Astrocyte (in vitro differentiated cells and primary cell): Measurements from ENCODE around the gene HSF4. TPM values are rescaled to one million over a fixed set of nuclear protein-coding genes. Genes with fewer than 3 reads are reported as not detected.
A peak's percentile ranks its signal among the peaks of the same experiment; 100 is the strongest.

Experiments
- DNase-seq: peaks from one replicate; pipeline ENCODE4 v3.0.0-alpha.2; 2010; ENCODE audit warnings: low read depth
- FAIRE-seq: peaks from 2 replicates; lab custom pipeline; 2011; peaks lifted over from hg19 to GRCh38; lab: Jason Lieb, UNC
- H2AFZ ChIP-seq: 2 replicates; pipeline ENCODE4 v1.6.0; 2012; ENCODE audit warnings: low read depth, low read length, inconsistent platforms
- H3K27ac ChIP-seq: 2 replicates; pipeline ENCODE4 v1.5.1; 2011; ENCODE audit warnings: low read depth, low read length, inconsistent platforms
- H3K27me3 ChIP-seq: 2 replicates; pipeline ENCODE4 v1.6.0; 2011; ENCODE audit warnings: low read length, inconsistent platforms; ENCODE audit not compliant: insufficient read depth
- H3K36me3 ChIP-seq: 2 replicates; pipeline ENCODE4 v1.5.1; 2011; ENCODE audit warnings: low read length, inconsistent platforms; ENCODE audit not compliant: insufficient read depth
- H3K4me1 ChIP-seq: 2 replicates; pipeline ENCODE4 v1.5.1; 2011; ENCODE audit warnings: low read length, inconsistent platforms; ENCODE audit not compliant: insufficient read depth
- H3K4me2 ChIP-seq: 2 replicates; pipeline ENCODE4 v1.6.0; 2012; ENCODE audit warnings: low read length, inconsistent platforms
- H3K4me3 ChIP-seq: 2 replicates; pipeline ENCODE4 v1.5.1; 2011; ENCODE audit warnings: low read depth, mild to moderate bottlenecking, low read length, inconsistent platforms; ENCODE audit not compliant: insufficient read depth
- H3K79me2 ChIP-seq: 2 replicates; pipeline ENCODE4 v1.6.0; 2012; ENCODE audit warnings: mild to moderate bottlenecking, low read length, inconsistent platforms; ENCODE audit not compliant: insufficient read depth
- H3K9ac ChIP-seq: 2 replicates; pipeline ENCODE4 v1.6.0; 2012; ENCODE audit warnings: mild to moderate bottlenecking, low read length, inconsistent platforms
- H3K9me3 ChIP-seq: 2 replicates; pipeline ENCODE4 v1.5.1; 2012; ENCODE audit warnings: low read depth, mild to moderate bottlenecking, low read length, inconsistent platforms; ENCODE audit not compliant: insufficient read depth
- H4K20me1 ChIP-seq: 2 replicates; pipeline ENCODE4 v1.6.0; 2012; ENCODE audit warnings: low read length, inconsistent platforms; ENCODE audit not compliant: insufficient read depth
- H3K27ac Mint-ChIP-seq: one replicate; pipeline ENCODE4 v1.8.0; 2021; ENCODE audit warnings: mild to moderate bottlenecking, mixed read lengths; ENCODE audit not compliant: unreplicated experiment
- H3K27me3 Mint-ChIP-seq: one replicate; pipeline ENCODE4 v1.8.0; 2021; ENCODE audit warnings: low read depth, mixed read lengths; ENCODE audit not compliant: unreplicated experiment
- H3K36me3 Mint-ChIP-seq: one replicate; pipeline ENCODE4 v1.8.0; 2021; ENCODE audit warnings: low read depth, mixed read lengths; ENCODE audit not compliant: unreplicated experiment
- H3K4me1 Mint-ChIP-seq: one replicate; pipeline ENCODE4 v1.8.0; 2021; ENCODE audit warnings: low read depth, mixed read lengths; ENCODE audit not compliant: unreplicated experiment
- H3K4me3 Mint-ChIP-seq: one replicate; pipeline ENCODE4 v1.8.0; 2021; ENCODE audit warnings: mild to moderate bottlenecking, moderate library complexity, mixed read lengths; ENCODE audit not compliant: unreplicated experiment
- H3K9me3 Mint-ChIP-seq: one replicate; pipeline ENCODE4 v1.8.0; 2021; ENCODE audit warnings: mild to moderate bottlenecking, mixed read lengths; ENCODE audit not compliant: unreplicated experiment
- EZH2 ChIP-seq: IDR thresholded peaks from 2 replicates; pipeline ENCODE4 v1.6.1; 2012; ENCODE audit warnings: mild to moderate bottlenecking, low read length, inconsistent platforms; ENCODE audit not compliant: insufficient read depth
- total RNA-seq: library from RNA; stranded (reverse); gene quantifications from 2 replicates; pipeline ENCODE4 v1.2.1, GENCODE V29; 2021
- TF ChIP-seq, protein P1 (sequence below): IDR thresholded peaks from 2 replicates; pipeline ENCODE4 v1.5.1; 2011; ENCODE audit warnings: low read depth, mild to moderate bottlenecking, inconsistent platforms, low read length, moderate library complexity; ENCODE audit not compliant: insufficient read depth

Gene HSF4
- total RNA-seq, 1 donor from 2014 or later, result 4.5 TPM

DNA sequence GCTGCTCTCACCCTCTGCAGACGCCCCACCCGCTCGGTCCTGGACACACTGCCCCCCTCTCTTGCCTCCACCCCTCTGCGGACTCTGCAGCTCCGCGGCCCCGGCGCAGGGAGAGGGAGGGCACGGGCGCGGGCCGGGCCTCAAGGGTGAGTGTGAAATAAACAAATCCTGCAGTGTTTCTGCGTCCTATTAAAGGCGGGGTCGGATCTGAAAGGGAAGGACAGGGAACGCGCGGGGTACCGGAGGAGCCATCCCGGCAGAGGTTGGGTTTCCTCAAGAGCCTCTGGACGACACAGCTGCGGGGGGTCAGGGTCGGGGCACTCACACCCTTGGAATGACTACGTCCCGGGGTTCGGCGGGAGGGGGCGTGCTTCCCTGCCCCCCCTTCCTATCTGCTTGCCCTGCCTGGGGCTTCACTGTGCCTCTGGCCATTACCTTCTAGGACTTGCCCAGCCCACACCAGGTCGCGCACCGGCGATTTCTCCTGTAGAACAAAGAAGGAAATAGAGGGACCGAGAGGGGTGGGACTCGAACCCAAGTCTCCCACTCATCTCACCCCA is 466 bp upstream of the HSF4 start:
- H3K4me1 ChIP-seq, result peaks cover 28% of the 10 kb centered on the region
- H3K36me3 ChIP-seq, result no peaks in the 10 kb centered on the region
- Mint-ChIP-seq H3K27ac (no peak overlapping the region), H3K27me3 (peaks cover 53% of the 10 kb centered on the region), H3K4me3 (no peak overlapping the region), H3K9me3 (peaks cover 15% of the 10 kb centered on the region), H3K4me1 (no peaks in the 10 kb centered on the region), H3K36me3 (peaks cover 2% of the 10 kb centered on the region)
- H3K4me3 ChIP-seq, result no peak overlapping the region
- FAIRE-seq, result no peak
- H3K4me2 ChIP-seq, result peak overlapping the region; percentile 81
- TF ChIP-seq, protein P1, sequence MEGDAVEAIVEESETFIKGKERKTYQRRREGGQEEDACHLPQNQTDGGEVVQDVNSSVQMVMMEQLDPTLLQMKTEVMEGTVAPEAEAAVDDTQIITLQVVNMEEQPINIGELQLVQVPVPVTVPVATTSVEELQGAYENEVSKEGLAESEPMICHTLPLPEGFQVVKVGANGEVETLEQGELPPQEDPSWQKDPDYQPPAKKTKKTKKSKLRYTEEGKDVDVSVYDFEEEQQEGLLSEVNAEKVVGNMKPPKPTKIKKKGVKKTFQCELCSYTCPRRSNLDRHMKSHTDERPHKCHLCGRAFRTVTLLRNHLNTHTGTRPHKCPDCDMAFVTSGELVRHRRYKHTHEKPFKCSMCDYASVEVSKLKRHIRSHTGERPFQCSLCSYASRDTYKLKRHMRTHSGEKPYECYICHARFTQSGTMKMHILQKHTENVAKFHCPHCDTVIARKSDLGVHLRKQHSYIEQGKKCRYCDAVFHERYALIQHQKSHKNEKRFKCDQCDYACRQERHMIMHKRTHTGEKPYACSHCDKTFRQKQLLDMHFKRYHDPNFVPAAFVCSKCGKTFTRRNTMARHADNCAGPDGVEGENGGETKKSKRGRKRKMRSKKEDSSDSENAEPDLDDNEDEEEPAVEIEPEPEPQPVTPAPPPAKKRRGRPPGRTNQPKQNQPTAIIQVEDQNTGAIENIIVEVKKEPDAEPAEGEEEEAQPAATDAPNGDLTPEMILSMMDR, result no peak
- no peak for TF ChIP-seq EZH2
- H3K79me2 ChIP-seq, result no peaks in the 10 kb centered on the region
- no peak for DNase-seq
- peaks cover 31% of the 10 kb centered on the region for H4K20me1 ChIP-seq
- H3K27me3 ChIP-seq, result peaks cover 66% of the 10 kb centered on the region
- H3K9ac ChIP-seq, result no peak overlapping the region
- H2AFZ ChIP-seq, result no peak overlapping the region
- H3K27ac ChIP-seq, result no peak overlapping the region
- H3K9me3 ChIP-seq, result no peaks in the 10 kb centered on the region

DNA sequence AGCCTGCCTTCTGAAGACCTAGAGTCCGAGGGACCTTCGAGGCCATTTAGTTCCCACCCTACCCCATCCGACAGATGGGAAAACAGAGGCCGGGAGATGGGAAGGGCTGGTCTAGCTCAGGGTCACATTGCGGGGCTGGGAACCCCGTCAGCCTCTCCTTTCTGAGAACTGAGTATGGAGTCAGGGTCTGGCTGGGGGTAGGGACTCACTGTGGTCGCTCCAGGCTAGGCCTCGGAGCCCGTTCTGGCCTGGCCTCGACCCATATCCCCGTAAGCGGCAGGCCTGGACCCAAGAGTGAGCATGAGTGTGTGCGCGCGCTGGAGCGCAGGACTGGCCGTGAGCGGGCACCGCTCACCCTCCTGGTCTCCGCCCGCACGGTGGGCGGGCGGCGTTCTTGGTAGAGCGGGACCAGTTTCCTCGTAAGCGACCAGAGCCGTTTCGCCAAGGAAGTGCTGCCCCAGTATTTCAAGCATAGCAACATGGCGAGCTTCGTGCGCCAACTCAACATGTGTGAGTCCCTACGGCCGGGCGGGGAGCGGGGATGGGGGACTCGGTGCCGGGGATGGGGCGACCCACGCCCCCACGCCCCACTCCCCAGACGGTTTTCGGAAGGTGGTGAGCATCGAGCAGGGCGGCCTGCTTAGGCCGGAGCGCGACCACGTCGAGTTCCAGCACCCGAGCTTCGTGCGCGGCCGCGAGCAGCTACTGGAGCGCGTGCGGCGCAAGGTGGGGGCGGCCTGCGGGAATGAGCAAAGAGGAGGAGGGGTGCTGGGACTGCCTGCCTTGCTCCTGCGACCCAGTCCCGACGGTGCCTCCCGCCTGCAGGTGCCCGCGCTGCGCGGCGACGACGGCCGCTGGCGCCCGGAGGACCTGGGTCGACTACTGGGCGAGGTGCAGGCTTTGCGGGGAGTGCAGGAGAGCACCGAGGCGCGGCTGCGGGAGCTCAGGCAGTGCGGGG is 855 bp downstream of the HSF4 start:
- peaks cover 29% of the 10 kb centered on the region for H3K4me1 ChIP-seq
- H3K9ac ChIP-seq, result no peak overlapping the region
- no peak overlapping the region for H3K4me3 ChIP-seq
- no peak overlapping the region for H2AFZ ChIP-seq
- no peaks in the 10 kb centered on the region for H3K79me2 ChIP-seq
- H3K36me3 ChIP-seq, result no peaks in the 10 kb centered on the region
- H3K36me3 Mint-ChIP-seq, result peaks cover 2% of the 10 kb centered on the region
- FAIRE-seq (no peak), DNase-seq (no peak)
- H3K9me3 Mint-ChIP-seq, result peaks cover 10% of the 10 kb centered on the region
- peaks cover 31% of the 10 kb centered on the region for H4K20me1 ChIP-seq
- H3K9me3 ChIP-seq, result no peaks in the 10 kb centered on the region
- peaks cover 6% of the 10 kb centered on the region for H3K4me1 Mint-ChIP-seq
- H3K27ac Mint-ChIP-seq, result peak overlapping the region; percentile 41
- H3K4me2 ChIP-seq, result peak overlapping the region; percentile 22
- peaks cover 53% of the 10 kb centered on the region for H3K27me3 Mint-ChIP-seq
- H3K4me3 Mint-ChIP-seq, result no peak overlapping the region
- peak; percentile 96 for TF ChIP-seq EZH2
- TF ChIP-seq, protein P1, result no peak
- peaks cover 68% of the 10 kb centered on the region for H3K27me3 ChIP-seq
- no peak overlapping the region for H3K27ac ChIP-seq
